HG03139 (cell line): ENCODE measurements around the gene MARK4.
"Not testable (repeated sequence)": the region's sequence is repeated elsewhere in the genome, so short reads cannot be mapped to it uniquely, and the experiment has no call there.

Source experiments
- ATAC-seq: cut with Tn5 transposase; IDR thresholded peaks from one replicate; pipeline ENCODE4 v1.9.1; 2021; ENCODE audit not compliant: unreplicated experiment

MARK4 gene

GRCh38 chr19:45334881-45335280 is 83.8 kb downstream of the MARK4 start:
- not testable (repeated sequence) for ATAC-seq

- no peak for ATAC-seq
Measured at GRCh38 chr19:45336696-45337251, 85.7 kb downstream of the MARK4 start.

GRCh38 chr19:45339629-45340028 is 88.6 kb downstream of the MARK4 start:
- ATAC-seq, result no peak

GRCh38 chr19:45340232-45340898 is 89.3 kb downstream of the MARK4 start, which contains the start of gene KLC3:
TSS of gene KLC3 (plus strand) at chr19:45340750. CDS start at chr19:45345542, 4,792 bp downstream.
- ATAC-seq, result no peak

- ATAC-seq, result no peak
Measured at GRCh38 chr19:45340899-45341453, 89.9 kb downstream of the MARK4 start.

- ATAC-seq, result no peak
Measured at GRCh38 chr19:45342911-45343310, 91.8 kb downstream of the MARK4 start.

GRCh38 chr19:45344621-45345505 is 93.8 kb downstream of the MARK4 start:
- ATAC-seq, result no peak

GRCh38 chr19:45345506-45345860 is 94.4 kb downstream of the MARK4 start:
- no peak for ATAC-seq

- ATAC-seq, result no peak
Measured at GRCh38 chr19:45346449-45346848, 95.4 kb downstream of the MARK4 start.

- ATAC-seq, result no peak
Measured at GRCh38 chr19:45347570-45348366, 96.7 kb downstream of the MARK4 start.

- no peak for ATAC-seq
Measured at GRCh38 chr19:45348367-45349125, 97.5 kb downstream of the MARK4 start.

- ATAC-seq, result no peak
Measured at GRCh38 chr19:45349126-45349415, 98.0 kb downstream of the MARK4 start.

GRCh38 chr19:45349430-45349941 is 98.4 kb downstream of the MARK4 start:
- no peak for ATAC-seq

- no peak for ATAC-seq
Measured at GRCh38 chr19:45350477-45351058, 99.5 kb downstream of the MARK4 start.

- ATAC-seq, result no peak
Measured at GRCh38 chr19:45351401-45351952, 100.4 kb downstream of the MARK4 start.

- no peak for ATAC-seq
Measured at GRCh38 chr19:45352062-45352461, 101.0 kb downstream of the MARK4 start.

- no peak for ATAC-seq
Measured at GRCh38 chr19:45352471-45352870, 101.4 kb downstream of the MARK4 start.

- ATAC-seq, result no peak
Measured at GRCh38 chr19:45352914-45353796, 102.1 kb downstream of the MARK4 start.
